ENCODE data around the gene RUVBL1.

Gene RUVBL1

DNA sequence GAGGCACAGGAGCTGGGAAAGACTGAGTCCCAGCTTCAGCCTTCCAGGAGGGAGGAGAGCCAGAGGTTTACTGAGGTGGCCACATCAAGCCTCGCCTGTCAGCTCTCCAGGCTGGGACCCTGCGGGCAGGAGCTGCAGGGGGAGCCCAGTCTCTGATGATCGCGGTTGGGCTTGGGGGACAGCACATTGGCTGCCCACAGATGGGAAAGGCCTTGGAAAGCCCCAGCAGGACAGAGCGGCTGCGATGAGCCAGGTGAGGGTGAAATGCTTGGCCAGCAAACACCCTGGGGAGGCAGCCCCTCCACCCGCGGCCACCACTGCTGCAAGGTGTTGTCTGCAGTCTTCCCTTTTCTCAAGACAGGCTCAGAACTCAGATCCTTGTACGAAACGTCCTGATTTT lies 40.2 kb downstream of the RUVBL1 start:
- no peak for DNase-seq (ENCODE audit: low read depth in 2 of 2)

DNA sequence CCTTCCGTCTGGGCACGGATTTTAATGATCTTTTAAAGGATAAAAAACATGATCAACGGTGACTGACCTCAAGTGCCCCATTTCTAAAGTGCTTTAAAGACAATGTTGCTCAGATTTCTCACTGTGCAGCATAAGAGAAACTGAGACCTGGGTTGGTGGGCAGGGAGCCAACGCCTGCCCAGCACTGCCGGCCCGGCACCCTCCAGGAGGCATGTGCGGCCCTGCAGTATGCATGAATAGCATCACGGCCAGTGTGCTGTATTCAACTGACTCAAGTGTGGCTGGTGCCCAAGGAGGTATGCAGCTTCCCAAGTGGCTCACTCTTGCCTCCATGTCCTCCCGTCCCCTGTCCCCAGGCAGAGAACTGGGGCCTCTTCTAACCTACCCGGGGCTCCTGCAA lies 41.1 kb downstream of the RUVBL1 start:
- DNase-seq (ENCODE audit: low read depth in 2 of 2) = no peak

DNA sequence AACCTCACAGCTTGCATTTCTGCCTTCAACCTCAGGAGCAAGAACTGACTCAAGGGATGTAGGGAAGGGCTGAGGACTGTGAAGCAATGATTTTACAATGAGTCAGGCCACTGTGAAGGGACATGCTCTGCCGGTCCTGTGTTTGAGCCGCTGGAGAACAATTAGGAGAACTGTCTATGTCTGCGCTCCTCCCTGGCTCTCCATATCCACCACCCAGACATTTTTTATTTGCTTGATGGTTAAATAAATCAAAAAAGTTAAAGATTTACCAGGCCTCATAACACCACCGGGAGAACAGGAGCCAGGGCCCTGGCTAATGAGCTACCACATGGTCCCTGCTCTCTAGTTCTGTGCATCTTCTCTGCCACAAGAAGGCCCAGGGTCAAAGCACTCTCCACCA lies 41.8 kb downstream of the RUVBL1 start:
- no peak for DNase-seq (ENCODE audit: low read depth in 2 of 2)

DNA sequence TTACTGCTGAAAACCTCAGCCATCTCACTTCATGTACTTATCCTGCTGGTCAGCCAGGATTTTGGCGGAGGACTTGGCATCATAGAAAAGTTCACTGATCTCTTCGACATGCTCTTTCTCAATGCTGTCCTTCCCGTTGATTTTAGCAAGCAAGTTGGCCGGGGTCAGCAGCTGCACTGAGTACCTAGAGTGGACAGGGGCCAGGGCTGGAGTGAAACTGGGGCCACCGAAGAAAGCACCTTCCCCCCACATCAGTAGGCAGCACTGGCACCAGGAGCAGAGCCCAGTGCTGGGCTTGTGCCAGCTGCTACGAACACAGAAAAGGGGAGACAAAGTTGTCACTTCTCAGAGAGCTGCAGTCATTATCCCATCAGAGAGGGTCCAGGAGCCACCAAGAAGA lies 42.4 kb downstream of the RUVBL1 start:
- no peak for DNase-seq (ENCODE audit: low read depth in 2 of 2)

DNA sequence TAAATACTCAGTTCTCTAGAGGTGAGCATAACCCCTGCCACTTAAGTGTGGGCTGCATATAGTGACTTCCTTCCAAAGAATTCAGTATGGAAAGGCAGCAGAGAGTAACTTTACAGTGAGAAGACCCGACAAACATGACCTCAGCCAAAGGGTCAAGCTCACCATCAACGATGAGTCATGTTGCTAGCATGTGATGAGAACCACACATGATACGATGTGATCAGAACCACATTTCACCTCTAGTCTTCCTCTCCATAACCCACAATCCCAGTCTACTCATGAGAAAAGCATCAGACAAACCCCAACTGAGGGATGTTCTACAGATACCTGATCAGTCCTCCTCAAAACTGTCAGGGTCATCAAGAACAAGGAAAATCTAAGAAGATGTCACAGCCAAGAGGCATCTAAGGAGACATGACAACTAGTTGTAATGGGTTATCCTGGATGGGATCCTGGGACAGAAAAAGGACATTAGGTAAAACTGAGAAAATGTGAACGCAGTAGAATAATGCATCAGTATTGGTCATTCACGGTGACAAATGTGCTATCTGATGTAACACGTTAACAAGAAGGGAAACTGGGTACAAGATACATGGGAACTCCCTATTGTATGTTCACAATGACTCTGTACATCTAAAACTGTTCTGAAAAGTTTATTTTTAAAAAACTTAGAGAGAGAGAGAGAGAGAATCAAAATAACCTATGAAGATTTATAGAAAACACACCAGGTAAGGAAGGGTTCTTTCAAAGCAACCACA lies 43.1 kb downstream of the RUVBL1 start:
- no peak for DNase-seq (ENCODE audit: low read depth in 2 of 2)

DNA sequence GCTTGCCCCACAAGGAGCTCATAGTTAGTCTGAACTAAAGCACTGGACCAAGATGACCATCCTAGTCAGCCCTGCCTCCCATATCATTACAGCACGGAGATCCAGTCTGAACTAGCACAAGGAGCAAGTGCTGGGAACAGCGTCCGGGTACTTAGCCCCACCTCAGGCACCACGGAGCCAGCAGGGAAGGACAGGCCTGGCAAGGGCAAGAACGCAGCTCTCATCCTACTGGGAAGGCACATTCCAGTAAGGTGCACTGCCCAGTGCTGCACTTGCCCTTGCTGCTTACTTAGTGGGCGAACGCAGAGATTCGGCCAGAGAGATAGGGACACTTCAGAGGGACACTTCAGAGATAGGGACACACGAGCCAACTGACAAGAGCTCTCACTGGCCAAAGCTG lies 43.8 kb downstream of the RUVBL1 start:
- DNase-seq (ENCODE audit: low read depth in 2 of 2) = no peak

DNA sequence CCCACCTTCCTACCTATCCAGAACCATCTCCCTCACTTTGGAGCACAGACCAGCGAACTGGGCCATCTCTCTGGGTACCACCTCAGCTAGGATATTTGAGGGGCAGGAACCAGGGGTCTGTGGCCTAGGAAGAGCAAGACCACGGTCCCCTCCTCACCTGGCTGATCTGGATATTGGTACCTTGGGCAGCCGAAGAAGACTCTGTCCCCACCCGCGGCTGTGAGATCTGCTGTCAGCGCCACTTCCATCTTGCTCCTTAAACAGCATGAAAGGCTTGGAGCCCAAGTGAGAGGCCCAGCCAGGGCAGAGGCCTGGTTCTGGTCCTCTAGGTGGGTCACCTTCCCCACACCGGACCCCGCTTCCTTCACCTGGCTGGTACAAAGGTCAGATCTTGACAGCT lies 44.7 kb downstream of the RUVBL1 start:
- DNase-seq (ENCODE audit: low read depth in 2 of 2) = no peak

DNA sequence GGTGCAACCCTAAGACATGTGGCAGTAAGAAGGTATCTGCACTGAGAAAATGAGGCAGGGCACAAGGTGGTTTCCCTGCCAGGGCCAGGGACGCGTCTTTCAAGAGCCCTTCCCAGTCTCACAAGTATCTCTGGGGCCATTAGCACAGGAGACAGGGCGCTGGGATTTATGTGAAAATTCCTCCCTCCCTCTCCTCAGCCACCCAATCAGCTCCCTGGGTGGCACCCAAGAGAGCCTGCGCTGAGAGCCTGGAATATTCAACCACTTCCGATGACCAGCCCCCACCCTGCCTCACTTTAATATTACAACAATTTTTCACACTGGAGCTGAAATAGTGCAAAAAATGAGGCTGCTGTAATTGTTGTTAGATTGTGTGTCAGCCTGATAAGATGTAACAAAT lies 45.3 kb downstream of the RUVBL1 start:
- no peak for DNase-seq (ENCODE audit: low read depth in 2 of 2)

DNA sequence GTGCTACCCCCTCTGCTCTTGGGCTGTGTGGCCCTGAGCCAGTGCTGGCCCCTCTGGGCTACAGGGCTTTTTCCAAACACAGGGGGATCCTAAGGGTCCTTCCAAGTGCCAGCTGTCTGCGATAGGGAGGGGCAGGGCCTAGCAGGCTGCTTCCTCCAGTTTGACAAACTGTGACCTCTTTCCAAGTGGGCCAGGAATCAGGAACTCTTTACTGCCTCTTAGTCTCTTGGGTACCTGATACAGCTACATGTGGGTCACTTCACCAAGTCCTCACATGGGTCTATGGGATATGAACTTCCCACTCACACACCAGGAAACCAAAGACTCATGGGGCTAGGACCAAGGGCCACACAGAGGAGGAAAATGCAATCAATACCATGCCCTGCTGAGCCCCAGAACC lies 45.9 kb downstream of the RUVBL1 start:
- no peak for DNase-seq (ENCODE audit: low read depth in 2 of 2)

DNA sequence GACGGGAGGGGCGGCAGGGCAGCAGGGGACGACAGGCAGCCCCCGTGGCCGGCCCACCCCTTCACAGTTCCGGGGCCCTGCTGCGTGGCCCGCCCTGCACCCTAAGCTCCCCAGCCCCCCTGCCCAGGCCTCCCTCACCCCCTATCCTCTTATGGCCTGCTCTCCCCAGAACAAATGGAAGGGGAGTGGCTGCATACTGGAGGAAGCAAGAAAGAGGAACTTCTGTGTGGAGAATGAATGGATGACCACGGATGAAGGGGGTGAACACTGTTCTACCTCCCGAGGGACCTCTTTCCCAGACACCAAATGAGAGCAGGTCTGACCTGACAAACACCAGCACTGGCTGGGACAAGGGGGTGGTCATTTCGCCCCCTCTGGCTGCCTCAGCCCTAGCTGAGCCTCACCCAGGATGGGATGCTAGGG lies 46.4 kb downstream of the RUVBL1 start:
- no peak for DNase-seq (ENCODE audit: low read depth in 2 of 2)

DNA sequence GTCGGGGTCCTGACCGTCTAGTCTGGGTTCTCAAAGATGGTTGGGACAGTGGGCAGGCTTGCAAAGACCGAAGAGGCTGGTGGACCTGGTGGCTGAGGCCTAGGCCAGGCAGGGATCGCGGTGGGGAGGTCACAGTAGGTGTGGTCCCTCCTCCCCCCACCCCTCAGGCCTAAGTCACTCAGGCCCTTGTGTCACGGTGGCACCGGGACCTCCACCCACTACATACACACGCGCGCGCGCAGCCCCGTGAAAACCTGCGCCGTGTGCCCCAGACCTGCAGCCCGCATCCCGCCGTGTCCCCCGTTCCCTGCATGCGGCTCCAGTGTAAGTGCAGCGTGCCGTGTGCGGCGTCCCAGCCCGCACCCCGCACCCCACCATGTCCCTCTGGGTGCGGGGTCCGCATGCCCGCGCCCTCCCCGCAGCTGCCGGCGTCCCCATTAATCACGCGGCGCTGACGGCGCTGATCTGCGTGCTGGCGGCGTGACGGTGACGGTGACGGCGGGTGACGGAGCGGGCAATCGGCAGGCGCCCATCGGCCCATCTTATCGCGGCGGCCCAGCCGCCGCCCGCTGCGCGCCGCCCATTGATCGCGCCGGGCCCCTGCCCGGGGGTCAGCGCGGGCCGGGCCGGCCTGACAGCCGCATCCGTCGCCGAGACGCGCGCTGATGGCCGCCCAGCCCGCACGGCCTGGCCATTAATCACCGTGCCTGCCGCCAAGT lies 47.0 kb downstream of the RUVBL1 start:
- peak in 1 of 2 donors; percentile 12 for DNase-seq (ENCODE audit: low read depth in 2 of 2)

DNA sequence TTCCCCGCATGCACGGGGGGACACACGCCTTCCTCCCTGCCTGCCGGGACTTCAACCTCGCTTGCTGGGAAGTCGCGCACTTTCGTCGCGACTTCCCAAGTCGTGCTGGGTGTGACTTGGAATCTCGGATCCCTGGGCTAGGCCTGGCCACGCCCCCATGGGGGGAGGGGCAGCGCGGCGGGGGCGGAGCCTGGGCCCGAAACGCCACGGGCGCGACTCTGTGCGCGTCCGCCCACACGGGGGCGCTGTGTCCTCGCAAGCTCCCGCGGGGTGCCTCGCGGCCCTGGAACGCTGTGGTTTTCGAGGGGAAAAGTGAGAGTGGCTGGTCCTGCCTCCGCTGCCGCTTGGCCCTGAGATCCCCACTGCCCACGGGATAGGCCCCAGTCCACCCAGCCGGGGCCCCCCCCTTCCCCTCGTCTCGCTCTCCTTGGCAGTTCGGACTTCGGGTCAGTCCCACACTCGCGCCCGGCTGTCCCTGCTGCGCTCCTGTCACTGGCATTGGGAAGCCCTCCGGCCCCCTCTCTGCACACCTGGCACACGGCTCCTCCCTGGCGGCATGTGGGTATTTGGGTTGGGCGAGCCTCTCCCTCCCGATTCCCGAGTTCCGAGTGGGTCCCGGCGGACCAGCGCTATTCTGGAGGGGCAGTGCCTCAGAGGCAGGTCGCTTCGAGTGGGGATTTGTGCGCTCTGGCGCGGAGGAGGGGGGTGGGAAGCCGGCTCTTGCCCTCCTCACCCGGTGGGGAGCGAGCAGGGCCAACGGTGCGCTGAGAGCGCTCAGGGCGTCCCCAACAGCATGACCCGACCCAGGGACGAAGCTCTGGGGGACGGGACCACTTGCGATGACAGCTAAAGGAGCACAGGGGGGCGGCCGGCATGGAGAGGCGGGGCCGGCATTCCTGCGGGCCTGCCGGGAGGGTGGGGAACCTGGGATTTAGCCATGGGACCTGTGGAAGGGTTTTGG lies 47.8 kb downstream of the RUVBL1 start:
- DNase-seq (ENCODE audit: low read depth in 2 of 2) = peak; percentile 69 to 83

DNA sequence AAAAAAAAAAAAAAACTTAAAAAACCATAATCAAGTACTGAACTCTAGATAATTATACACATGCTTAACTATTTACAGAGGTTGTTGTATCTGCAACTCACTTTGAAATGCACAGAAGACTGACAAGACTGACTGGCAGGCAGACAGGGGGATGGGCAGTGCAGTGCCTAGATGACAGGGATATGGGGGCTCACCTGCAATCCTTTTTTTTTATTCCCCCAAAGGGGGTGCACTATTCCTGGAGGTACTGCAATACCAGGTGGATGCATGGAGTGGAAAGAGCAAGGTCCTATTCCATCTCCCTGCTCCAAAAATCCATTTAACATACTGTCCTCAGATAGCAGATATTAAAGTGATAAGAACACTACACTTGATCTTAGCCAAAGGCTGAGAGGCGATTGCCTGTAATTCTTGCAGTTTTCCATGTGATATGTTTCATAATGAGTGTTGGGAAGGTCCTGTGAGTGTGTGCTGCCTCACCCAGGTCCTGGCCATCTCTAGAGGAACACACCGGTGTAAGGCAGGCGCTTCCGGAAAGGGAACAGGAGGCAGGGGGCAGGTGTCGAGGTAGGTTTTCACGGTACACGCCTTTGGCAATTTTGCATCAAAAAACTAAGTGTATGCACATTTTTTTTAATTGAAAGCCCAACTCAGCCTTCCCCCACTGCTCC lies 48.6 kb downstream of the RUVBL1 start:
- DNase-seq (ENCODE audit: low read depth in 2 of 2) = no peak

DNA sequence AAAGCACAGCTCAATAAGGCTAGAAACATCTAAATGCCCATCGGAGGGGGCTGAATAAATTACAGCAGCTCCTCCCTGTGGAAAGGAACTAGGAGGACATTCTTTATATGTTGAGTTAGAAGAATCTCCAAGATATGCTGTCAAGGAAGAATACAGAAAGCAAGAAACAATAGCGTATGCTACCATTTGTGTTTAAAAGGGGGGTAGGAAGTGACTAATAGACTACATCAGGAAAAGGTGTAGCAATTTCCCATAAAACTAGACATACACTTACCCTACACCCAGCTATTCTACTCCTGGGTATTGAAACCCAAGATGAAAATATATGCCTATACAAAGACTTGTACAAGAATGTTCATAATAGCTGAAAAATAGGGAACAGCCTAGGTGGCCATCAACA lies 49.8 kb downstream of the RUVBL1 start:
- no peak for DNase-seq (ENCODE audit: low read depth in 2 of 2)

DNA sequence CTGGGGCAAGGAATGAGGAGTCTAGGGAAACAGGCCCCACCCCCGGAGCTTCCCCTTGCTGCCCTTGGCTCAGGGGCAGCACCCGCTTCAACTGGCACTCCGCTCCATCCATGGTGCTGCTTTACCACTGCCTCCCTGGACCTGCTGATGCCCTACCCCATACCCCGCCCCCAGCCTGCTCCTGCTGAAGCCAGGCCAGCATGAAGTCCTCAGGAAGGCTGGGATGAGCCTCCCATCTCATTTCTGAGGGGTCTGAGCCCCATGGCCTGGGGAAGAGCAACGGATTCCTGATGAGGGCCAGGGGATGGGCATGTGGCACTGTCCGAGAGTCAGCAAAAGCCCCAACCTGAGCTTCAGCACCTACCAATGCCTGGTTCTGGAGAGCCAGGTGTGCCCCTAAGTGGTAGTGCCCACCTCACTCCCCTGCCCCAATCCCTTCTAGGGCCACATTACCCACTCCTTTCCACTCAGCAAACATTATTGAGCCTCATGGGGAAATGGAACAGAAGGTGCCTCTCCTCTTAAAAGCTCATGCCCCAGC lies 50.4 kb downstream of the RUVBL1 start:
- no peak for DNase-seq (ENCODE audit: low read depth in 2 of 2)

DNA sequence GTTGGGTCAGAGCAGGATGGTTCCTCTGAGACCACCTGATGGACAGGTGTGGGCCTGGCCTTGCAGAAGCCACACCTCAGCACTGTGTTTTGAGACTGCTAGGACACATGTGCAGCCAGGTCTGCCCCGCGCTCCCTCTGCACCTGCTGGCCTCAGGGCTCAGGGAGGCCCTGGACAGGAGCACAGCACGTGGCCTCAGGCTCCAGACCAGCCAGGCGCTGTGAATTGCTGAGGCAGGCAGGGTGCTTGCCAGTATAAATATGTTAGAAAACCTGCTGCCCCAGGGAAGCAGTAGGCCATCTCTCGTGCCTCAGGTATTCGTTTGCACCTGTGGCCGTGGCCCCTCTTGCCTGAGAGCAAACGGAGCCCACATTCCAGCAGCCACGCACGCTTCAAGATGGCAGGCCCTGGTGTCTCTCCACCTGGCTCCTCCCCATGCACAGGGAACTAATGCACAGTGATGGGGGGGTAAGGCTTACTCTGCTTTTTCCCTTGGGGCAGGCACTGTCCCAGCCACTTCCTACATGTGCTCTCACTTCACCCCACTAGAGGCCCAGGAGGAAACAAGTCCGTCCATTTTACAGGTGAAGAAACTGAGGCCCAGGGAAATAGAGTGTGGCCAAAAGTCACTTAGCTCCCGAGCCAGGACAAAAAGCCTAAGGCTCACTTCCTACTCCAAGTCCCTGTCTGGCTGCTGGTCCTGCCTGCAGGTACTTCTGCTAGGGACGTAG lies 51.0 kb downstream of the RUVBL1 start:
- DNase-seq (ENCODE audit: low read depth in 2 of 2) = no peak

DNA sequence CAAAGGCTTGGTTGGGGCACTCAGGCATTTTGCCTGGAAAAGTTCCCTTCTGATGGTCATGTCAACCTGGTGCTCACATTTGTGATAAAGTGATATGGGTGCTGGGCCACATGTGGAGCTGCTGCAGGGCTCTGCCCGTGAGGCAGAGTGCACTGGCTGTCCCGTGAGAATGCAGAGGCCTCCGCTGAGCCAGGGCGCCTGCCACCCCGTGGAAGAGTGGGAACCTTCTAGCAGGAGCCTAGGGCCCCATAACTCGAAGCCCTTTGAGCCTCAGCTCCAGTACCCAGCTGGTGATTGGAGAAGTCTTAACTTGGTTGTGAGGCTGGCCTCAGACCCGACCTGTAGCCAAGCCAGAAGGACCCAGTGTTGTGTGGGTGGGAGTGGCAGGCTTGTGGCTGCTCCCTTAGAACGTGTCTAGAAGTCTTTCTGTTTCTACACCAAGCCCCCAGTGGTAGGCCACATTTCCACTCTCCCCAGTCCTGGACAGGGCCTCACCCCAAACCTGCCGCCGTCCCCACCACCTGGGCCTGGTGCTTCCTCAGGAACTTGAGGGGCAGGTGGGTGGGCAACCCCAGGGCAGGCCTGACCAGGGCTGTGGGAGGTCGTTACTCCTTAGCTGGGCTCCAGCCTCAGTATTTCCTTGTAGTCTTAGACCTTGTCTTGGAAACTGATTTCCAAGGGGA lies 51.7 kb downstream of the RUVBL1 start:
- DNase-seq (ENCODE audit: low read depth in 2 of 2) = no peak

DNA sequence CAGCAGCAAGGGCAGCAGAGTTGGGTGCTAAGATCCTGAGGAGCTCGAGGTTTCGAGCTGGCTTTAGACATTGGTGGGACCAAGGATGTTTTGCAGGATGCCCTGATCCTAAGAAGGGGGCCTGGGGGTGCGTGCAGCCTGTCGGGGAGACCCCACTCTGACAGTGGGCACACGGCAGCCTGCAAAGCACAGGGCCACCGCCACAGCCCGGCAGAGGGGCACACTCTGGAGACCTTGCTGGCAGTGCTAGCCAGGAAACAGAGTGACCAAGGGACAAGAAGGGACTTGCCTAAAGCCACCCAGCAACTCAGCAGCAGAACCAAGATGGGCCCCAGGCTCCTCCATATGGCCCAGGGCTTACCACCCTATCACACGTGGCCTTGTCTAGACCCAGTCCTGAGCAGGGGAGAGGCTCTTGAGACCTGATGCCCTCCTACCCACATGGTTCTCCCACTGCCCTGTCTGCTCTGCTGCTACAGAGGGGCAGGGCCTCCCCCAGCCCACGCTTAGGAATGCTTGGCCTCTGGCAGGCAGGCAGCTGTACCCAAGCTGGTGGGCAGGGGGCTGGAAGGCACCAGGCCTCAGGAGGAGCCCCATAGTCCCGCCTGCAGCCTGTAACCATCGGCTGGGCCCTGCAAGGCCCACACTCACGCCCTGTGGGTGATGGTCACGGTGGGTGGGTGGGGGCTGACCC lies 52.6 kb downstream of the RUVBL1 start:
- DNase-seq (ENCODE audit: low read depth in 2 of 2) = no peak

DNA sequence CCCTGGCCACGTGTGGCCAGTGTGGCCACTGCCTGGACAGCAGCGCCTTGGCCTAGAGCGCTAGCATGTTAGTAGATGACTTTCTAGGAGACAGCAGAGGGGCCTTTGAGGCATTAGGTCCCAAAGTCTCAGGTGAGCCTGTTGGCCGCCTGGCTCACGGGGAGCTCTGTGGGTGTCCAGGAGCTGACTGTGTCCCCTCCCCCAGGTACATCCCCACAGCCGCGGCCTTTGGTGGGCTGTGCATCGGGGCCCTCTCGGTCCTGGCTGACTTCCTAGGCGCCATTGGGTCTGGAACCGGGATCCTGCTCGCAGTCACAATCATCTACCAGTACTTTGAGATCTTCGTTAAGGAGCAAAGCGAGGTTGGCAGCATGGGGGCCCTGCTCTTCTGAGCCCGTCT lies 54.3 kb downstream of the RUVBL1 start:
- DNase-seq (ENCODE audit: low read depth in 2 of 2) = no peak
